Measurements from ENCODE around the gene INTS13.

DNA sequence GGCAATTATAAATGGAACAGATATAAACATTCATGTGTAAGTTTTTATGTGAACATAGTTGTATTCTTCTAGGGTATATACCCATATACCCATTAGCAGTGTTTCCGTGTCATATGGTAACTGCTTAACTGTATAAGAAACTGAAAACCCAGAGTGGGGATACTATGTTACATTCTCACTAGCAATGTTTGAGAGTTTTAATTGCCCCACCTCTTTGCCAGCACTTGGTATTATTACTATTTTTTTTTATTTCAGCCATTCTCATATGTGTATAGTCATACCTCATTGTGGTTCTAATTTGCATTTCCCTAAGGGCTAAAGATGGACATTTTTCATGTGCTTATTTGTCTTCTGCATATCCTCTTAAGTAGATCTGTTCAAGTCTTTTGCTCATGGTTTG is 76.1 kb downstream of the INTS13 start:
- no peak for TF ChIP-seq POLR2AphosphoS5 (IDR thresholded peaks at IDR 0.05; ENCODE audit: low read depth, low read length)
- TF ChIP-seq, protein P1, sequence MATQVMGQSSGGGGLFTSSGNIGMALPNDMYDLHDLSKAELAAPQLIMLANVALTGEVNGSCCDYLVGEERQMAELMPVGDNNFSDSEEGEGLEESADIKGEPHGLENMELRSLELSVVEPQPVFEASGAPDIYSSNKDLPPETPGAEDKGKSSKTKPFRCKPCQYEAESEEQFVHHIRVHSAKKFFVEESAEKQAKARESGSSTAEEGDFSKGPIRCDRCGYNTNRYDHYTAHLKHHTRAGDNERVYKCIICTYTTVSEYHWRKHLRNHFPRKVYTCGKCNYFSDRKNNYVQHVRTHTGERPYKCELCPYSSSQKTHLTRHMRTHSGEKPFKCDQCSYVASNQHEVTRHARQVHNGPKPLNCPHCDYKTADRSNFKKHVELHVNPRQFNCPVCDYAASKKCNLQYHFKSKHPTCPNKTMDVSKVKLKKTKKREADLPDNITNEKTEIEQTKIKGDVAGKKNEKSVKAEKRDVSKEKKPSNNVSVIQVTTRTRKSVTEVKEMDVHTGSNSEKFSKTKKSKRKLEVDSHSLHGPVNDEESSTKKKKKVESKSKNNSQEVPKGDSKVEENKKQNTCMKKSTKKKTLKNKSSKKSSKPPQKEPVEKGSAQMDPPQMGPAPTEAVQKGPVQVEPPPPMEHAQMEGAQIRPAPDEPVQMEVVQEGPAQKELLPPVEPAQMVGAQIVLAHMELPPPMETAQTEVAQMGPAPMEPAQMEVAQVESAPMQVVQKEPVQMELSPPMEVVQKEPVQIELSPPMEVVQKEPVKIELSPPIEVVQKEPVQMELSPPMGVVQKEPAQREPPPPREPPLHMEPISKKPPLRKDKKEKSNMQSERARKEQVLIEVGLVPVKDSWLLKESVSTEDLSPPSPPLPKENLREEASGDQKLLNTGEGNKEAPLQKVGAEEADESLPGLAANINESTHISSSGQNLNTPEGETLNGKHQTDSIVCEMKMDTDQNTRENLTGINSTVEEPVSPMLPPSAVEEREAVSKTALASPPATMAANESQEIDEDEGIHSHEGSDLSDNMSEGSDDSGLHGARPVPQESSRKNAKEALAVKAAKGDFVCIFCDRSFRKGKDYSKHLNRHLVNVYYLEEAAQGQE (IDR thresholded peaks at IDR 0.05; ENCODE audit: insufficient read depth in 1 of 2, low read depth in 2 of 2, low read length in 2 of 2), result no peak
